GM12878 (cell line): Measurements from ENCODE around the gene FBXL19. TPM values are rescaled to one million over a fixed set of nuclear protein-coding genes. Genes with fewer than 3 reads are reported as not detected.

Experiments used
- ATAC-seq: fragments of 200-7000 bp; cut with Tn5 transposase; 3 replicates; pipeline ENCODE4 v1.9.1; 2020; ENCODE audit warnings: mild to moderate bottlenecking, moderate library complexity
- BruUV-seq: library from RNA; stranded (reverse); fragments of 400-500 nt; replicated peaks from 2 replicates; lab custom pipeline; 2021; lab: Mats Ljungman, UMichigan
- CTCF ChIA-PET: fragments of 300-600 bp; sonication (Branson Sonifier 250); formaldehyde crosslinking; extraction: SDS; loops from one replicate; lab custom pipeline; 2021; ENCODE audit warnings: inconsistent platforms; lab: Yijun Ruan, JAX
- POLR2A ChIA-PET: fragments of 350-600 bp; formaldehyde crosslinking; extraction: SDS; loops from one replicate; lab custom pipeline; 2021; ENCODE audit warnings: inconsistent platforms; lab: Charles Lee
- RAD21 ChIA-PET: fragments of 300-600 bp; sonication (Branson Sonifier 250); formaldehyde crosslinking; loops from one replicate; lab custom pipeline; 2023; ENCODE audit warnings: antibody characterized with exemption; ENCODE audit not compliant: unreplicated experiment; lab: Charles Lee
- SMC1A ChIA-PET: fragments of 300-600 bp; sonication (Branson Sonifier 250); formaldehyde crosslinking; loops from one replicate; lab custom pipeline; 2023; ENCODE audit not compliant: unreplicated experiment, uncharacterized antibody; lab: Charles Lee
- DNase-seq: peaks from one replicate; pipeline ENCODE4 v3.0.0-alpha.2; 2011; ENCODE audit warnings: low read depth, low spot score
- FAIRE-seq: peaks from 3 replicates; lab custom pipeline; 2011; peaks lifted over from hg19 to GRCh38; lab: Jason Lieb, UNC
- H2AFZ ChIP-seq: 2 replicates; pipeline ENCODE4 v1.6.0; 2011; ENCODE audit warnings: low read depth, low read length, control low read depth; ENCODE audit not compliant: control insufficient read depth
- H3K27ac ChIP-seq: 2 replicates; pipeline ENCODE4 v1.5.1; 2011; ENCODE audit warnings: control low read depth; ENCODE audit not compliant: control insufficient read depth, insufficient read depth
- H3K27me3 ChIP-seq, 2 experiments: replicated peaks in 1 of 2; 2 replicates each; pipeline versions ENCODE4 v1.6.0 to v1.6.1; 2011; ENCODE audit warnings: low read length in 1 of 2; ENCODE audit not compliant: control insufficient read depth in 2 of 2, insufficient read depth in 2 of 2
- H3K36me3 ChIP-seq, 2 experiments: 2 replicates each; pipeline ENCODE4 v1.5.1; 2011; ENCODE audit warnings: low read length in 1 of 2; ENCODE audit not compliant: control insufficient read depth in 2 of 2, insufficient read depth in 2 of 2
- H3K4me1 ChIP-seq: 2 replicates; pipeline ENCODE4 v1.6.1; 2011; ENCODE audit warnings: mild to moderate bottlenecking, low read length, moderate library complexity, mixed read lengths; ENCODE audit not compliant: control insufficient read depth, insufficient read depth
- H3K4me2 ChIP-seq: 2 replicates; pipeline ENCODE4 v1.6.0; 2011; ENCODE audit warnings: control low read depth; ENCODE audit not compliant: control insufficient read depth, insufficient read depth
- H3K4me3 ChIP-seq: fragments of 200-600 bp; sonication (generic); 2 replicates; pipeline ENCODE4 v1.5.1; 2016
- H3K79me2 ChIP-seq: 2 replicates; pipeline ENCODE4 v1.6.0; 2011; ENCODE audit warnings: low read length; ENCODE audit not compliant: control insufficient read depth, insufficient read depth
- H3K9ac ChIP-seq: 2 replicates; pipeline ENCODE4 v1.8.0; 2011; ENCODE audit warnings: low read length, control low read depth, mixed read lengths; ENCODE audit not compliant: control insufficient read depth, insufficient read depth
- H3K9me3 ChIP-seq: replicated peaks from 3 replicates; pipeline ENCODE4 v1.5.1; 2011; ENCODE audit warnings: mild to moderate bottlenecking, low read length; ENCODE audit not compliant: control insufficient read depth, insufficient read depth
- H4K20me1 ChIP-seq: 2 replicates; pipeline ENCODE4 v1.6.0; 2011; ENCODE audit not compliant: control insufficient read depth, insufficient read depth
- CBFB ChIP-seq: IDR thresholded peaks from 2 replicates; pipeline ENCODE4 v1.6.1; 2016; ENCODE audit warnings: antibody characterized with exemption, low read depth
- CEBPB ChIP-seq, 2 experiments: fragments of 150-350 bp in 1 of 2; IDR thresholded peaks; 2 replicates each; pipeline ENCODE4 v1.6.1; 2012 to 2014; ENCODE audit warnings: low read depth in 2 of 2, low read length in 2 of 2, borderline replicate concordance in 1 of 2, inconsistent platforms in 1 of 2
- CUX1 ChIP-seq: IDR thresholded peaks from 2 replicates; pipeline ENCODE4 v1.6.1; 2012; ENCODE audit warnings: improper control_type of control experiment, low read depth, low read length; ENCODE audit not compliant: insufficient replicate concordance
- EP300 ChIP-seq, 2 experiments: fragments of 150-350 bp in 1 of 2; IDR thresholded peaks; 2 replicates each; pipeline ENCODE4 v1.6.1; 2011 to 2012; ENCODE audit warnings: low read depth in 2 of 2, low read length in 2 of 2, borderline replicate concordance in 1 of 2, improper control_type of control experiment in 1 of 2, inconsistent platforms in 1 of 2; ENCODE audit not compliant: control insufficient read depth in 1 of 2
- GABPA ChIP-seq: IDR thresholded peaks from 2 replicates; pipeline ENCODE4 v1.6.1; 2014; ENCODE audit warnings: antibody characterized with exemption, low read depth, mild to moderate bottlenecking, inconsistent platforms
- GATAD2B ChIP-seq: fragments of 450-650 bp; conservative IDR thresholded peaks from 2 replicates; pipeline ENCODE4 v1.6.1; 2017; ENCODE audit warnings: low read depth, mild to moderate bottlenecking, moderate library complexity
- KAT2A ChIP-seq: conservative IDR thresholded peaks from 2 replicates; pipeline ENCODE4 v1.6.1; 2011; ENCODE audit warnings: low read depth, low read length; ENCODE audit not compliant: control insufficient read depth
- NBN ChIP-seq: fragments of 450-650 bp; IDR thresholded peaks from 2 replicates; pipeline ENCODE4 v1.6.1; 2016
- NFXL1 ChIP-seq: fragments of 450-650 bp; IDR thresholded peaks from 2 replicates; pipeline ENCODE4 v1.6.1; 2017; ENCODE audit warnings: antibody characterized with exemption, mild to moderate bottlenecking, borderline replicate concordance
- NR2F1 ChIP-seq: fragments of 450-650 bp; conservative IDR thresholded peaks from 2 replicates; pipeline ENCODE4 v1.6.1; 2017; ENCODE audit warnings: mild to moderate bottlenecking
- TAF1 ChIP-seq: IDR thresholded peaks from 2 replicates; pipeline ENCODE4 v1.6.1; 2011; ENCODE audit warnings: mild to moderate bottlenecking, low read depth, low read length, borderline replicate concordance
- ZNF274 ChIP-seq: IDR thresholded peaks from one replicate; pipeline ENCODE4 v1.8.0; 2011; ENCODE audit not compliant: insufficient read length, insufficient read depth
- WGBS: methylation state at CpG from one replicate; pipeline ENCODE4 v1.1.6; 2016; ENCODE audit warnings: low lambda C conversion rate; ENCODE audit not compliant: insufficient replicate concordance, insufficient coverage; ENCODE audit errors: missing lambda C conversion rate; 5-methylcytosine and 5-hydroxymethylcytosine counted together
- in situ Hi-C: fragments of 300-500 bp; cut with MboI; formaldehyde crosslinking; loops from 9 replicates; pipeline ENCODE4 v1.14.3; 2018; ENCODE audit warnings: mixed read lengths
- intact Hi-C: fragments of 100-400 bp; cut with micrococcal nuclease; formaldehyde crosslinking; loops from one replicate; pipeline ENCODE4 v1.14.2; 2022; ENCODE audit not compliant: unreplicated experiment
- polyA plus RNA-seq, 11 experiments: library from polyadenylated mRNA; depleted of rRNA in 4 of 11; unstranded in 6 of 11; stranded (reverse) in 5 of 11; fragments of >200 nt; fragmentation: Nextera tagmentation in 4 of 11; fragmentation: Illumina TruSeq in 1 of 11; extraction: Ambion mirVana in 4 of 11; extraction: Trizol in 1 of 11; gene quantifications; 1 replicate in 1 of 11; 2 replicates in 10 of 11; pipeline versions ENCODE4 v1.2.1 to v1.2.3, GENCODE V29; 2011 to 2016; ENCODE audit warnings: inconsistent platforms in 2 of 11, missing spikeins in 2 of 11, low read depth in 1 of 11
- total RNA-seq, 4 experiments: library from RNA; depleted of rRNA in 3 of 4; stranded (reverse); fragments of >200 nt in 3 of 4; fragmentation: Illumina TruSeq in 1 of 4; extraction: Trizol in 1 of 4; gene quantifications; 2 replicates each; pipeline versions ENCODE4 v1.2.1 to v1.2.3, GENCODE V29; 2013 to 2021
- TF ChIP-seq, protein P1 (sequence below): IDR thresholded peaks from 2 replicates; pipeline ENCODE4 v1.6.1; 2011; ENCODE audit warnings: low read depth, mild to moderate bottlenecking, low read length, moderate library complexity, borderline replicate concordance; ENCODE audit errors: extremely low read depth
- TF ChIP-seq, protein P2 (sequence below): IDR thresholded peaks from 2 replicates; pipeline ENCODE4 v1.6.1; 2011; ENCODE audit warnings: borderline replicate concordance, low read depth, mild to moderate bottlenecking, moderate library complexity, low read length; ENCODE audit not compliant: insufficient read depth, poor library complexity, severe bottlenecking

Gene FBXL19
- total and polyA plus RNA-seq, 10 of the 15 experiments (the other 5 are each of a cell fraction or from before 2014, with no cell fraction given): 0.02 to 32.1 (median 6.8) TPM; not detected in 1

DNA sequence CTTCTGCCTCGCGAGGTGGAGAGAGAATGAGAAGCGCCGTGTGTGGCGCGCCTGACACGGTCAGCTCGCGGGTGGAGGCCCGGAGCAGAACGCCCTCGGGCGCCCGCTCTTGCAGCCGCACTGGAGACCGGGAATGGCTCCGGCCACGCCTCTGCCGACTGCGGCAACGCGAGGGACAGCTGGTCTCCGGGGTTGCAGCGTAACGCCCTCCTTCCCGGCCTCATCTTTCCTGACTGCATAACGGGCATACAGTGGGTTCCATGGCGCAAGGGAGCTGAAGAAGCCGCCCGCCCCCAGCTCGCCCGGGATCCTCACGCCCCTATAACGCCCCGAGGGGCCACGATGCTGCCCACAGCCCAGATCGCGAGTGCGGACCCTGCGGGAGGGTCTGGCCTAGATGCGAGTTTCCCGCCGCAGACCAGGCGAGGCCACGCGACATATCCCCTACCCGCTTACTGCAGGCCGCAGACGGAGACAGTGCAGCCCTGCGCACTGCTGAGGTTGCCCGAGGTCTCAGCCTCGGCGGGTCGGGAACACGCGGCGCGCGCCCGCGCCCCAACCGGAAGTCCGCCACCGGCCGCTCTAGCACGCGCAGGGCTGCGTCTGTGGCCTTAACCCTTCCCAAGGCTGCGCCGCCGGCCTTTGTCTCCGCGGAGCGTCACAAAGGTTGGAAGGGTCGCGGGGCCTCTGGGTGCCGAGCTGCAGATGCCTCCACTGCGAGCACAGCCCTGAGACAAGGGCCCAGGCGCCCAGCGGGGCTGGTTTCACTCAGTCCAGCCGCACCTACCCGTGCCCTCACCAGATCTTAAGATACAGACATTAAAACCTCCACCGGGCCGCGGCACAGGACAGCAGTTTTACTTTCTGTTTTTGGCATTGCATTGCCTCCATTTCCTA, 48.3 kb upstream of the FBXL19 start:
- POLR2A ChIA-PET: interaction anchor here (1.0 to 3.2 kb wide), 9 partner anchors 9 to 120 kb away, joined by 3 to 16 read pairs (median 4); partner anchors contain the start of gene BCL7C
- Histone ChIP-seq H3K4me2 (peak overlapping the region; percentile 94), H3K4me1 (peaks cover 22% of the 10 kb centered on the region), H3K79me2 (peaks cover 34% of the 10 kb centered on the region), H3K36me3 (no peaks in the 10 kb centered on the region; a peak in 1 of 4 replicates), H3K27ac (peak overlapping the region; percentile 93), H2AFZ (peak overlapping the region; percentile 85), H3K9me3 (no peaks in the 10 kb centered on the region), H3K9ac (peak overlapping the region; percentile 84), H3K4me3 (peak overlapping the region; percentile 76), H4K20me1 (no peaks in the 10 kb centered on the region), H3K27me3 (no peaks in the 10 kb centered on the region)
- SMC1A ChIA-PET: interaction anchor here (1.1 to 4.6 kb wide), 4 partner anchors 8 to 127 kb away, joined by 3 to 41 read pairs (median 4); partner anchors contain the start of gene PHKG2
- intact Hi-C loops (no loop called here), in situ Hi-C loops (no loop called here)
- FAIRE-seq (peak; percentile 35), DNase-seq (peak; percentile 64), ATAC-seq (peak; percentile 87)
- 1% methylated on average over 85 of the region's 85 CpGs for whole genome bisulfite sequencing
- CTCF ChIA-PET: interaction anchor here (0.7 to 2.2 kb wide), 8 partner anchors 10 to 75 kb away, joined by 3 to 9 read pairs (median 4); partner anchors contain the start of gene BCL7C
- RAD21 ChIA-PET: interaction anchor here (0.8 to 6.3 kb wide), 7 partner anchors 12 to 75 kb away, joined by 3 to 44 read pairs (median 4); no protein-coding TSS in a partner anchor
- TSS peak; percentile 79 for BruUV-seq
- peak; percentile 97 for TF ChIP-seq NR2F1
- peak; percentile 70; the same call in 1 of the 2 replicates for TF ChIP-seq CBFB
- peak; percentile 87 for TF ChIP-seq GABPA
- TF ChIP-seq, protein P1, sequence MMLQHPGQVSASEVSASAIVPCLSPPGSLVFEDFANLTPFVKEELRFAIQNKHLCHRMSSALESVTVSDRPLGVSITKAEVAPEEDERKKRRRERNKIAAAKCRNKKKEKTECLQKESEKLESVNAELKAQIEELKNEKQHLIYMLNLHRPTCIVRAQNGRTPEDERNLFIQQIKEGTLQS: no peak
- TF ChIP-seq ZNF274: no peak
- 0 out of 2 replicates have a peak, but pooled peaks have one; percentile 50 for TF ChIP-seq NFXL1
- TF ChIP-seq CUX1: no peak
- no peak for TF ChIP-seq EP300 (IDR thresholded peaks at IDR 0.05; ENCODE audit: borderline replicate concordance in 1 of 2, control insufficient read depth in 1 of 2, low read depth in 2 of 2, low read length in 2 of 2)
- TF ChIP-seq KAT2A: no peak
- peak; percentile 79 for TF ChIP-seq NBN
- TF ChIP-seq TAF1: peak; percentile 97
- TF ChIP-seq CEBPB (IDR thresholded peaks at IDR 0.05; ENCODE audit: borderline replicate concordance in 1 of 2, low read depth in 2 of 2, low read length in 2 of 2): no peak
- TF ChIP-seq, protein P2, sequence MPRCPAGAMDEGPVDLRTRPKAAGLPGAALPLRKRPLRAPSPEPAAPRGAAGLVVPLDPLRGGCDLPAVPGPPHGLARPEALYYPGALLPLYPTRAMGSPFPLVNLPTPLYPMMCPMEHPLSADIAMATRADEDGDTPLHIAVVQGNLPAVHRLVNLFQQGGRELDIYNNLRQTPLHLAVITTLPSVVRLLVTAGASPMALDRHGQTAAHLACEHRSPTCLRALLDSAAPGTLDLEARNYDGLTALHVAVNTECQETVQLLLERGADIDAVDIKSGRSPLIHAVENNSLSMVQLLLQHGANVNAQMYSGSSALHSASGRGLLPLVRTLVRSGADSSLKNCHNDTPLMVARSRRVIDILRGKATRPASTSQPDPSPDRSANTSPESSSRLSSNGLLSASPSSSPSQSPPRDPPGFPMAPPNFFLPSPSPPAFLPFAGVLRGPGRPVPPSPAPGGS: peak; percentile 17
- TF ChIP-seq GATAD2B: peak; percentile 95
